Brain pericyte (primary cell): Measurements from ENCODE around the gene SUV39H2.
A peak's percentile ranks its signal among the peaks of the same experiment; 100 is the strongest.
"Not testable (repeated sequence)": the region's sequence is repeated elsewhere in the genome, so short reads cannot be mapped to it uniquely, and the experiment has no call there.

Source experiments
- DNase-seq: peaks from one replicate; pipeline ENCODE4 v3.0.0-alpha.2; 2012; ENCODE audit warnings: low read depth, low spot score

The SUV39H2 gene, protein sequence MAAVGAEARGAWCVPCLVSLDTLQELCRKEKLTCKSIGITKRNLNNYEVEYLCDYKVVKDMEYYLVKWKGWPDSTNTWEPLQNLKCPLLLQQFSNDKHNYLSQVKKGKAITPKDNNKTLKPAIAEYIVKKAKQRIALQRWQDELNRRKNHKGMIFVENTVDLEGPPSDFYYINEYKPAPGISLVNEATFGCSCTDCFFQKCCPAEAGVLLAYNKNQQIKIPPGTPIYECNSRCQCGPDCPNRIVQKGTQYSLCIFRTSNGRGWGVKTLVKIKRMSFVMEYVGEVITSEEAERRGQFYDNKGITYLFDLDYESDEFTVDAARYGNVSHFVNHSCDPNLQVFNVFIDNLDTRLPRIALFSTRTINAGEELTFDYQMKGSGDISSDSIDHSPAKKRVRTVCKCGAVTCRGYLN

DNA sequence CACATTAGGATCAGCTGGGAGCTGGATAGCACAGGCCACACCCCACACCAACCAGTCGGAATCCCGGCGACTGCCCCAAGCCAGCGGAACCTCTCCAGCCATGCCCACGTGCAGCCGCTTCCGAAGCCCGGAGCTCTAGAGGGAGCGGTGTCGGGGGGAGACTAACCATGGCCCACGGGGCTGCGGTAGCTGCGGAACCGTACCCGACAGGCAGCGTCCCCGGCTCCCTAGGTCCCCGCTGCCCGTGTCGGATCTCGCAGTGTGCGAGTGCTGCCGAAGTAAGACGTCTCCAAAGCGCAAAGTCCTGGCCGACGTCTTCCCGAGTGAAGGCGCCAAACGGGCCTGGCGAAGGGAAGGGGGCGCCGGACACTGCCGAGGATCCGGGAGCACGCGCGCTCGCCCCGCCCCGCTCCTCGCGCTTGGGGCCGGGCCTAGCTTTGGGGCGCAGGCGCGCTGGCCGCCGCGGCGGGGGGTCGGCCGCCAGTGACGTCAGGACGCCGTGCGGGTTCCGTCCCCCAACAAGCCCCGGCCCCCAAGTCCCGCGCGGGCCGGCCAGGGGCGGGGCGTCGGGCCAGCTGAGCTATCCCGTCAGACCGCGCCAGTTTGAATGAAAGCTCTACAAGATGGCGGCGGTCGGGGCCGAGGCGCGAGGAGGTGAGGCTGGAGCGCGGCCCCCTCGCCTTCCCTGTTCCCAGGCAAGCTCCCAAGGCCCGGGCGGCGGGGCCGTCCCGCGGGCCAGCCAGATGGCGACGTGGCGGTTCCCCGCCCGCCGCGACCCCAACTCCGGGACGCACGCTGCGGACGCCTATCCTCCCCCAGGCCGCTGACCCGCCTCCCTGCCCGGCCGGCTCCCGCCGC lies at the start of gene SUV39H2:
Gene SUV39H2, plus strand, starts transcription at position 601 of the 858 bp plus-strand sequence. Its CDS starts 23 bp downstream, at position 624.
- DNase-seq, result peak; percentile 79

DNA sequence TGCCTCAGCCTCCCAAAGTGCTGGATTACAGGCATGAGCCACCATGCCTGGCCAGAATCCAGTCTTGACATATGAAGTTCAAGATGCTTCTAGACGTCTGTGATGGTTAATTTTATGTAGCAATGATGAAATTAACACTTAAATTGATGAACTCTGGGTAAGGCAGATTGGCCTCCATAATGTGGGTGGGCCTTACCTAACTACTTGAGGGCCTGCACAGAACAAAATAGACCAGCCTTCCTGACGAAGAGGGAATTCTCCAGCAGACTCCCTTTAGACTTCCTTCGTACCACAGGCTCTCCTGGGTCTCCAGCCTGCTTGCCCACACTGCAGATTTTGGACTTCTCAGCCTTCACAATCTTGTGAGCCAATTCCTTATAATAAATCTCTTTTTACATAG lies 45.6 kb upstream of the SUV39H2 start:
- DNase-seq, result no peak

DNA sequence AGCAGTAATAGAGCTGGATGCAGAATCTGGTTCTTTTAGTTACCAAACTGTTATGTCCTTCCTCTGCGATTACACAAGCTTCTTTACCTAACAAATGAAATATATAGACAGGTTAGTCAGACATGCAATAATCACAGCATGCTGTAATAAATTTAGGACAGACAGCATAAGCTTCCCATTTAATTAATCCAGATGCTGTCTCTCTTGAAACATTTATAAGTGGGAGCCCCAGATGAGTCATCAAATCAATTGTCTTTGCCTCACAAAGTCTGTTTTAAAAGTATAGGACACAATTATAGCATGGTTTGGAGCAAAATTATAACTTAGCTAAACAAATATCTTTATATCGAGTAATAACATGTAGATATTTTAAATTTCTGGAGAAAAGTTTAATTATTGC lies 42.5 kb upstream of the SUV39H2 start:
- DNase-seq, result no peak

DNA sequence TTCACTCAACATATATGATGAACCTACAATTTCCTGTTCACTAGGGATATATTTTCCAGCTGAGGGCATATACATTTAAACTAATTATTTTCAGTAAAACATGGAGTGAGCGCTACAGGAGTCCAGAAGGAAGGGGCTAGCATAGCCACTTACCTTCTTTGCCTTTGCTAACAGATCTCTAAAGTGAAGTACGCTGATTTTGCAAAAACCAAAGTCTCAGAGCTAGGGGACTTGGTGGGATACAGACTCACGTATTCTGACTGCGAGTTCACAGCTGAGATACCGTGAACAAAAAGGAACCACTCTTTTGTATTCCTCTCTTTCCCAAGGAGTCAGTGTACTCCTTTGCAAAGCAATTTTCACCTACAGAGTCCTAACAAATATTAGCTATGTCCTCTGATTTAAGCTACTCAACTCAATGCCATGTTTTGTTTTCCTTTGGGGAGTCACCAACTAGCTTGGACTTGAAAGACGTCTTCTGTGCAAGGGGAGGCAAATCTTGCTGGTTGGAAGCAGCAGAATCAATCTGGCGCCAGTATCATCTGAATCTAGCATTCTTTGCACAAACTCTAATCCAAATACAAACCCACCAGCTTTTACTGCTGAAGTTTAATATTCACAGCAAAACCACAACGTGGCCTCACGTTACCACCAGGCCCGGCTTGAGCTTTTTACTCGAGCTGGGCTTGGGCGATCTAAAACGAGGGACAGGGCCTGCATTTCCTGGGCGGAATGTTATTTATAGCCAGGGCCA lies 41.5 kb upstream of the SUV39H2 start:
- no peak for DNase-seq

DNA sequence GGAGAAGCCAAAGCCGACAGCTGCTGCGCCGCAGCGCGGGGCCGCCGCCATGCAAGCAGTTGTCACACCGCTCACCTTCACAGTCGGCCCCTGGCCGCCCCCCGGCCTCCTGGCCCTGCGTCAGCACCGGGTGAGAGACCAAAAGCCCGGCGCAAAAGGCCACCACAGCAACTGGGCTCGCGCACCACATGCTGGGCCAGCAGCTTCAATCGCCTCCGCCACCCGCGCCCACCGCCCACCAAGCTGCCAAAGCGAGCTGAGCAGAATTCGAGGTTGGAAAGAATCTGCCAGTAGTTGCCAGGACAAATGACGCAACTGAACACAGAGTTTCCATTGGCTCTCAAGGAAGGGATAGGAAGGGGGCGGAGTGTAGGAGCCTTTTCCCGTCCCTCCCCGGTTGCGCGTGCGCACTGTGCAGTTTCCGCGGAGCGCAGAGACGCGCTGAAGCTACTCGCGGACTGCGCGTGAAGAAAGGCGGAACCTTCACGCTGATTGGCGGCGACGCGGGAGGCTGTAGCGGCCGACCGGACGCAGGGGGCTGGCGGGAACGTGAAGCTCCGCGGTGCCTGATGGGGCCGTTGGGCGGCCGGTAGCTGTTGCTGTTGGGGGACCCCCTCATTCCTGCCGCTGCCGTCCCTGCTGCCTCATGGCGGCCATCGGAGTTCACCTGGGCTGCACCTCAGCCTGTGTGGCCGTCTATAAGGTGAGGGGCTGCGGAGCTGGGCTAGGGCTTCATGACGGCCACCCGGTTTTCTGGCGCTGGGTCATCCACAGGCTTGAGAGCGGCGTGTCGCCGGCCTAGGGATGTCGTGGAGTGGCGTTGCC lies 40.7 kb upstream of the SUV39H2 start, which contains the start of the genes CDNF, HSPA14 and MSANTD7:
Gene CDNF, minus strand, starts transcription at position 281 of the 825 bp plus-strand sequence. Its CDS starts 91 bp downstream, at position 190.
Gene HSPA14, plus strand, starts transcription at position 550 of the 825 bp plus-strand sequence. Its CDS starts 97 bp downstream, at position 647.
Gene MSANTD7, plus strand, starts transcription at position 550 of the 825 bp plus-strand sequence. CDS start 3,979 bp downstream, outside the sequence.
- DNase-seq, result peak; percentile 99

DNA sequence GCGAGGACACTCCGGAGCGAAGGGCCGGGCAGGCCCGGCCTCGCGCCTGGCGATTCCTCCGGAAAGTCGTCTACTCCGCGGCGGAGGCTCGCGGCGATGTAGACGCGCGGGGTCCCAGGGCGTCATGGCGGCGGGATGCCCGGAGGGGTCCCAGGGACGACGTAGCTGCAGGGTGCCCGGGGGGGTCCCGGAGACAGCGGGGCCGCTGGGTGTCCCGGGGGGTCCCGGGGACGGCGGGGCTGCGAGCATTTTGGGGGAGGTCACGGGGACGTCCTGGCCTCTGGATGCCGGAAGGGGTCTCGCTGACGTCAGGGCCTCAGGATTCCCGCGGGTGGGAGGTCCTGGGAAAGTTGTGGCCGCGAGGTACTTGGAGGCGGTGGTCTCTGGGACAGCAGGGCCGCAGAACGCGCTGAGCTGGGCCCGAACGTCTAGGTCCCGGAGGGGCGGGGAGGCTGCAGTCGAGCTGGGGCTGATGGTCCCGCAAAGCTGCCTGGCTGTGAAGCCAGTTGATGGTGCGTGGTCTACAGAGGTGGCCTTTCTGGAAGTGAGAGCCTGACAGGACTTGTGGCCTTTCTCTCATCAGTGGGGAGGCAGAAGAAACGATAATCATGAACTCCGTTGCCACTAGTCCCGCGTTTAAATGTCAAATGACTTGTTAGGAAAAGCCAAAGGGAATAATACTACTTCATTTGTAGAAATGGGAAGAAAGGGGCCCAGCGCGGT lies 39.9 kb upstream of the SUV39H2 start:
- no peak for DNase-seq

DNA sequence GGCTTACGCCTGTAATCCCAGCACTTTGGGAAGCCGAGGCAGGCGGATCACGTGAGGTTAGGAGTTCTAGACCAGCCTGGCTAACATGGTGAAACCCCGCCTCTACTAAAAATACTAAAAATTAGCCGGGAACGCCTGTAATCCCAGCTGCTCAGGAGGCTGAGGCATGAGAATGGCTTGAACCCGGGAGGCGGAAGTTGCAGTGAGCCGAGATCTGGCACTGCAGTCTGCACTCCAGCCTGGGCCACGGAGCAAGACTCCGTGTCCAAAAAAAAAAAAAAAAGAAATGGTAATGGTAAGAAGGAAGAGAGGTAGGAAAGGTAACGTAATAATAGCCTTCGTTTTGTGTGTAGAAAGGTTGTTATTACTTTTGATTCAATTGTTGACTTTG lies 39.4 kb upstream of the SUV39H2 start:
- DNase-seq, result no peak

DNA sequence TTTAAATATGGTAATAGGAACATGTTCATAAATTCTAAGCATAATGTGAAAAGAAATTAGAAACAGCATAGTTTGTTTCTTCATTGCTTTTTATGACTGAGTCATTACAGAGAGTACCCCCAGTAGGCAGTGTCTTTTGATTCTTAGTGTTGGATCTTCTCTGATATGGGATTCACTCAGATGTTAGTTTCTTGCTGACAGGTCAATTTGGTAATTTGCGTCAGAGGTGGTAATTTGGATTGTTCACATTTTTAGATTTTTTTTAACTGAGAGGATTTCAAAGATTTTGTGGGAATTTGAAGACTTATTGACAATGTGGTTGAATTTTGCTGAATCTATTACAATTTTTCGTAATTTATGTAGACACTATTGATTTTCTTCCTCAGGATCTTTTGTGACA lies 38.5 kb upstream of the SUV39H2 start:
- no peak for DNase-seq

DNA sequence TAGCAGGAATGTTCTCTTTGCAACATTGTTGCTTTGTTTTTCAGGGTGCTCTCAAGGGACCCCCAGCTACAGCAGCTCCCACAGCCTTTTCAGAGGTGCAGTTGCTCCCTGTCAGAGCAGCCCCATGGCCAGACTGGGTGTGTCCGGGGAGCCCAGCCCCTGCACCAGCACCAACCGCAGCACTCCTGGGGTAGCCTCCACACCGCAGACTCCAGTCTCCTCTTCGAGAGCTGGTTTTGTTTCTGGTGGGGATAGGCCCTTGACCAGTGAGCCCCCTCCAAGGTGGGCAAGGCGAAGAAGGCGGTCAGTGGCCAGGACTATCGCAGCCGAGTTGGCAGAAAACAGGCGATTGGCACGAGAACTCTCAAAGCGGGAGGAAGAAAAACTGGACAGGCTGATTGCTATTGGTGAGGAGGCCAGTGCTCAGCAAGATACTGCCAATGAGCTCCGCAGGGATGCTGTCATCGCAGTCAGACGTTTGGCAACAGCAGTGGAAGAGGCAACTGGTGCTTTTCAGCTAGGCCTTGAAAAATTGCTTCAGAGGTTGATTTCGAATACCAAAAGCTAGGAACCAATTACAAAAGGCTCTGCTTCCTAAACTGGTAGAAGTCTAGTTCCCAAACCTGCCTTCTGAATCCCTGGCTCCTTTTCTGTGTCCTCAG lies 35.2 kb upstream of the SUV39H2 start:
- DNase-seq, result no peak

DNA sequence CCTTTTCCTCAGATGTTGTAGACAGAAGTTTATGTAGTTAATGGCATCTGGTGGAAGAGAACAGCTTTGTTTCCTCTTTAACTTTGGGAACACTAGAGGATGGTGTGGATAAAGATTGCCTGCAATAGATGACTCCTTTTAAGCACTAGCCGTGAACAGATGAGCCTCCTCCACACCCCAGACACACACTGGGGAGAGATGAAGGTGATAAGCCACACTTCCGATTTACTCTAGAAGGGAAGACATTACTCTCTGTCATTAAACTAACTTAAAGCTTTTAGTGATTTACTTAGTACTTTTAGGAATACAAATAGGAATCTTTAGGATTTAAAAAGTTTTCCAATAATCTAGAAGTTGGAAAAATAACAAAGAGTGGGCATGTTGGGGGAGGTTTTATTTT lies 33.7 kb upstream of the SUV39H2 start:
- no peak for DNase-seq

DNA sequence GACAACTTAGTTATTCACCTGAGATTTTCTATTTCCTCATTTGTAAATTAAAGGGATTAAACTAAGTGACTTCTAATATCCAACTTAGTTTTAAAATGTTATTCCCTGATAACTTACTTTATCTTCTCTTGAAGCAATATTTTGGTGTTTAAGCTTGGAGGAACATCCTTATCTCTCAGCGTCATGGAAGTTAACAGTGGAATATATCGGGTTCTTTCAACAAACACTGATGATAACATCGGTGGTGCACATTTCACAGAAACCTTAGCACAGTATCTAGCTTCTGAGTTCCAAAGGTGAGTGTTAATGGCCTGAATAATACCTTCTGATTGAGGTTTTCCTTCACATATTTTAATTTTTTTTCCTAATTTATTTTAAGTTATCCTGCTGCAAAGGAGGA lies 26.4 kb upstream of the SUV39H2 start:
- no peak for DNase-seq

DNA sequence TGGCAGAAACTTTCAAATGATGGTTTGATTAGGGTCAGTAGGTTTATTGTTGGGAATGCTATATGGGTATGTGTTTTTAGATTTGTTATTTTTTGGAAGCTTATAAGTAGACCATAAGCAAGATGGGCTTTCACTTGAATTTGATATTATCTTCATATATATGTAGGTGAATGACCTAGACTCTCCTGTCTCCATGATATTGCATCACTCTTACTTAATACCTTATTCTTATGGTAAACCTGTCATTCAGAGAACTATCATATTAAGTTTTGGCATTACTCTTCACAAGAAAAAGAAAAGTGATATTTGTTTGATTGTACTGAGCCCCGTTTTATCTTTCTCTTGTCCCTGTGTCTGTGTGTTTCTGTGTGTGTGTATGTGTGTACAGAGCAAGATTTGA lies 23.2 kb upstream of the SUV39H2 start:
- DNase-seq, result no peak

DNA sequence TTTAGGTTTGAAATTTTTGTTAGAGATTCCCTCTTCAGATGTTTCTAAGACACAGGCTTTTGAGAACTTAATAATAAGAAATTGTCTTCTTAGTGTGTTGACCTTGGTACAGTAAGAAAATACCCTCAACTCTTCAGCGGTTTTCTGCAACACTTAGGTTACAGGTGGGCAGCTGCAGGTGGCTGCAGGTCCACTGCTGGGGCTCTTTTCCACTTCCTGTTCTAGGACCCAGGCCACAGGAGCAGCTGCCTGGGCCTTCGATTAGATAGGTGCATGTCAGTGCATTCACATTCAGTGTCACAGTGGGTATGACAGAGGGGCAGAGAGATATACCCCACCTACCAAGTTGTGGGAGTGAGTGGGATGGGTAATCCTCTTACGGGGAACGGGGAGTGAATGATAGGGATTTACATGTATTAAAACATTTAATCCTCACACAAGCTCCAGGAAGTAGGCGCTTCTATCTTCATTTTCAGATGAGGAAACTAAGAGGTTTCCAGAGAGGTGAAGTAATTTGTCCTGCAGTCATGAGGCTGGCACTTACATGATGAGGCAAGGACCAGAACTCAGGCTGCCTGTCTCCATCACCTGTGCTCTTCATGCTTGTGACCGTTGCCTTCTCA lies 20.2 kb upstream of the SUV39H2 start:
- DNase-seq, result no peak

DNA sequence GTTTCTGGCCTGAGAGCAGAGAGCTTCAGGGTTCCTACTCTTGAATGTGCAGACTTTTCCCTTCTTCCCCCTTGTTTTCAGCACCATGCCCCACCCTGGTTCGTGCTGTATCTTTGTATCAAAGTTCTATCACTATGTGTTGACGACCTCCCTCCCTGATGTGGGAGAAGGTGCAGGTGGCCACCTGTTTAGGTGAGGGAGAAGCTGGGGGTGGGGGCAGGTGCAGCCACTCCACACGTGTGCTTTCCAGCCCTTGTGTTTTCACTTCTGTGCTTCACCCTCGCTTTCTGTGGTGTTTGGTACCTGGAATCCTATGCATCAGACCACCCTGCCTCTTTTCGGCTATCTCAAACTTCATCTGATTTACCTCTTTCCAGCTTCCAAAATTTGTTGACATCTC lies 19.6 kb upstream of the SUV39H2 start:
- DNase-seq, result no peak

DNA sequence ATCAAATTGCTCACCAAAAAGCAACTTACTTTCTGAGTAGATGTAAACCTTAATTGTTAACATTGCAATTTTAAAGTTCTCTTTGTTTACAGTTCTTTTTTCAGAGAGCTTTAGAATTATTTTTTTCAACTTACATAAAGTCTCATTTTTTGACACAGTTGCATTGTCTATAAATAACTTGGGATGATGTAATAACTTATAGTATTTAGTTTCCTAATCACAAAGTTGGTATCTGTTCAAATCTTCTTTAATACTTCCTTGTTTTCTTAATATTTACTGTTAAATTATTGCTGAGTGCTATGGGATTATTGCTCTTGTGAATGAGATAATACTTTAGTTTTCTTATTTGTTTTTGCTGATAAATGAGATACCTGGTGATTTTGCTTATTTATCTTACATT lies 18.9 kb upstream of the SUV39H2 start:
- no peak for DNase-seq

DNA sequence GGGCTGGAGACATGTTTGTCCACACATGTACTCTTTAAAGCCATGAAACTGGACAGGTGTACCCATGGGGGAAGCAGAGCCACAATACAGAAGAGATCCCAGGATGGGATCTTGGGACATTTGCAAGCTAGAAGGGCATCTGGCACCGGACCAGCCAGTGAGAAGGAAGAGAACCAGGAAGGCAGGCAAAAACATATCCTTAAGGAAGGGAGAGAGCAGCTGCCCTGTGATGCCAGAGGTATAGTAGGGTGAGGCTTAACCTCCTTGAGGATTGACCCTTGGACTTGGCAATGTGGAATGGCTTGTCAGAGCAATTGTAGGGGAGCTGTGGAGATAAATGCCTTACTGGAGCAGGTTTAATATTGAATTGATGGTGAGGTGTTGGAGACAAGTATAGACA lies 17.9 kb upstream of the SUV39H2 start:
- no peak for DNase-seq

DNA sequence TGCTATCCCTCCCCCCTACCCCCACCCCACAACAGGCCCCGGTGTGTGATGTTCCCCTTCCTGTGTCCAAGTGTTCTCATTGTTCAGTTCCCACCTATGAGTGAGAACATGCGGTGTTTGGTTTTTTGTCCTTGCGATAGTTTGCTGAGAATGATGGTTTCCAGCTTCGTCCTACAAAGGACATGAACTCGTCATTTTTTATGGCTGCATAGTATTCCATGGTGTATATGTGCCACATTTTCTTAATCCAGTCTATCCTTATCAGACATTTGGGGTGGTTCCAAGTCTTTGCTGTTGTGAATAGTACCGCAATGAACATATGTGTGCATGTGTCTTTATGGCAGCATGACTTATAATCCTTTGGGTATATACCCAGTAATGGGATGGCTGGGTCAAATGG lies 14.2 kb upstream of the SUV39H2 start:
- not testable (repeated sequence) for DNase-seq

DNA sequence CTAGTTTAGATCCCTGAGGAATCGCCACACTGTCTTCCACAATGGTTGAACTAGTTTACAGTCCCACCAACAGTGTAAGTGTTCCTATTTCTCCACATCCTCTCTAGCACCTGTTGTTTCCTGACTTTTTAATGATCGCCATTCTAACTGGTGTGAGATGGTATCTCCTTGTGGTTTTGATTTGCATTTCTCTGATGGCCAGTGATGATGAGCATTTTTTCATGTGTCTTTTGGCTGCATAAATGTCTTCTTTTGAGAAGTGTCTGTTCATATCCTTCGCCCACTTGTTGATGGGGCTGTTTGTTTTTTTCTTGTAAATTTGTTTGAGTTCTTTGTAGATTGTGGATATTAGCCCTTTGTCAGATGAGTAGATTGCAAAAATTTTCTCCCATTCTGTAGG lies 13.8 kb upstream of the SUV39H2 start:
- DNase-seq, result not testable (repeated sequence)
